Stimulated activated CD8-positive, alpha-beta memory T cell treated with anti-CD3 and anti-CD28 coated beads, Interleukin-15, amount 100 ng/mL, for 4 hours (primary cell): ENCODE results near the gene ERMARD.

Source experiments
- DNase-seq, 2 donors: peaks; one replicate each; pipeline ENCODE4 v3.0.0-alpha.2; 2020; ENCODE audit warnings: low read depth in 2 of 2

ERMARD gene

GRCh38 chr6:169802790-169803189 is 51.4 kb downstream of the ERMARD start:
- no peak for DNase-seq

DNA sequence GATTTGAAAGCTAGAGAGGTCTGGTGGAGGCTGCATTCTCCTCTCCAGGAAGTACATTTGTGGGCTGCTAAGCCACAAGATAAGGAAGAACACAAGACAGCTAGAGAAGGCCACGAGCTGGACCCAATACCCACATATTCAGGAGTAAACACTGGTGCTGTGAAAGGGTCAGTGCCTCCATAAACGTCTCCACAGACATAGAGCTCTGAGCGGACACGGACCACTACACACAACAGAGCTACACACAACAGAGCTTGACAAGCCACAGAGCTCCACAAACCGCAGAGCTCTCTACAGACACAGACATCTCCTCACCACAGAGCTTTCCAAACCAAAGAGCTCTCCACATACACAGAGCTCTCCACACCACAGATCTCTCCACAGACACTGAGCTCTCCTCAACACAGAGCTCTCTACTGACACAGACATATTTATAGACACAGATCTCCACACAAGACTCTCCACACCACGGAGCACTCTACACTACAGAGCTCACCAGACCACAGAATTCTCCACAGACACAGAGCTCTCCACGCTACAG is 51.9 kb downstream of the ERMARD start:
- no peak for DNase-seq

- no peak for DNase-seq
Measured at GRCh38 chr6:169803816-169804340, 52.5 kb downstream of the ERMARD start.

DNA sequence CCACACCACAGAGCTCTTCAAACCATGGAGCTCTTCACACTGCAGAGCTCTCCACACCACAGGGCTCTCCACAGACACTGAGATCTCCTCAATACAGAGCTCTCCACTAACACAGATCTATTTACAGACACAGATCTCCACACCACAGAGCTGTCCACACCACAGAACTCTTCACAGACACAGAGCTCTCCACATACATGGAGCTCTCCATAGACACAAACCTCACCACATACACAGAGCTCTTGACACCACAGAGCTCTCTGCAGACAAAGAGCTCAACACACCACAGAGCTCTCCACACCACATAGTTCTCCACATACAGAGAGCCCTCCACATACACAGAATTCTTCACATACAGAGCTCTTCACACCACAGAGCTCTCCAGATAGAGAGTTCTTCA is 53.0 kb downstream of the ERMARD start:
- DNase-seq, result no peak

DNA sequence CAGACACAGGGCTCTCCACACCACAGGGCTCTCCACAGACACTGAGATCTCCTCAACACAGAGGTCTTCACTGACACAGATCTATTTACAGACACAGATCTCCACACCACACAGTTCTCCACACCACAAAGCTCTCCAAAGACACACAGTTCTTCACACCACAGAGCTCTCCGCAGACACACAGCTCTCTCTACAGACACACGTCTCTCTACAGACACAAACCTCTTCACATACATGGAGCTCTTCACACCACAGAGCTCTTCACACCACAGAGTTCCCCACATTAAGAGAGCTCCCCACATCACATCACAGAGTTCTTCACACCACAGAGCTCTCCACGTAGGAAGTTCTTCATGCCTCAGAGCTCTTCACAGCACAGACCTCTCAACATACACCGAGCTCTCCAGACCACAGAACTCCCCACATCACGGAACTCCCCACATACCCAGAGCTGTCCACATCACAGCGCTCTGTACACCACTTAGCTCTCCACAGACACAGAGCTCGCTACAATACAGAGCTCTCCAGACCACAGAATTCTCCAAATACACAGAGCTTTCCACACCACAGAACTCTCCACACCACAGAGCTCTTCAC is 53.9 kb downstream of the ERMARD start:
- DNase-seq, result no peak

- DNase-seq, result no peak
Measured at GRCh38 chr6:169806701-169807100, 55.3 kb downstream of the ERMARD start.

- DNase-seq, result no peak
Measured at GRCh38 chr6:169807229-169807628, 55.8 kb downstream of the ERMARD start.

DNA sequence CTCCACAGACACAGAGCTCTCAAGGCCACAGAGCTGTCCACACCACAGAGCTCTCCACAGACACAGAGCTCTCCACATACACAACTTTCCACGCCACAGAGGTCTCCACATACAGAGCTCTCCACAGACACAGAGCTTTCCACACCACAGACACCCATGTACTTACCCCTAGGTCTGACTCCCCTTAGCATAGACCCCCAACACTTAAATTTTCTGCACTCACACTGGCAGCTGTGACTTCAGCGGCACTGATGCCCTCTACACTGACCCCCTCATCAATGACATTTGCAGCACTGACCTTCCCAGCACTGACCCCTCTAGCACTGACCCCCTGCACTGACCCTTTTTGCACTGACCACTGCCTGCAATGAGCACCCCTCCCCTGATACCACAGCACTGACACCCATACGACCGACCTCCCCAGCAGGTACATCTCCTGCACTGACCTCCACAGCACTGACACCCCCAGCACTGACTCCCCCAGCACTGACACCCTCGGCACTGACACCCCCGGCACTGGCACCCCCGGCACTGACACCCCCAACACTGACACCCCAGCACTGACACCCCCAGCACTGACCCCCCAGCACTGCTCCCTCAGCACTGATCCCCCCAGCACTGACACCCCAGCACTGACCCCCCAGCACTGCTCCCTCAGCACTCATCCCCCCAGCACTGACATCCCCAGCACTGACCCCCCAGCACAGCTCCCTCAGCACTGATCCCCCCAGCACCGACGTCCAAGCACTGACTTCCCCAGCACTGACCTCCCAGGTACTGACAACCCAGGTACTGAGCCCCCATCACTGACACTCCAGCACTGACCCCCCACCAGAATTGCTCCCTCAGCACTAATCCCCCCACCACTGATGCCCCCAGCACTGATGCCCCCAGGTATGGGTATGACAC is 56.5 kb downstream of the ERMARD start:
- DNase-seq, result no peak

DNA sequence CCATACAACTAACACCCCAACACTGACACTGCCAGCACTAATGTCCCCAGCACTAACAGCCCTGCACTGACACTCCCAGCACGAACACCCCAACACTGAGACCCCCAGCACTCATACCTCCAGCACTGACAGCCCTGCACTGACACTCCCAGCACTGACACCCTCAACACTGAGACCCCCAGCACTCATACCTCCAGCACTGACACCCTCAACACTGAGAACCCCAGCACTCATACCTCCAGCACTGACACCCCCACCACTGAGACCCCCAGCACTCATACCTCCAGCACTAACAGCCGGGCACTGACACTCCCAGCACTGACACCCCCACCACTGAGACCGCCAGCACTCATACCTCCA is 57.2 kb downstream of the ERMARD start:
- DNase-seq, result no peak

DNA sequence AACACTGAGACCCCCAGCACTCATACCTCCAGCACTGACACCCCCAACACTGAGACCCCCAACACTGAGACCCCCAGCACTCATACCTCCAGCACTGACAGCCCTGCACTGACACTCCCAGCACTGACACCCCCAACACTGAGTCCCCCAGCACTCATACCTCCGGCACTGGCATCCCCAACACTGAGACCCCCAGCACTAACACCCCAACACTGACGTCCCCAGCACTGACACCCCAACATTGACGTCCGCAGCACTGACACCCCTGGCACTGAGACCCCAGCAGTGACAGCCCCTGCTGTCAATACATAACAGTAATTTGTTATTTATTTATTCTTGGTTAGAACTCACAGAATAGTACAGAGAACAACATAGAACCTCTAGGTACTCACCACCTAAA is 58.0 kb downstream of the ERMARD start:
- DNase-seq, result no peak

GRCh38 chr6:169810066-169810989 is 58.9 kb downstream of the ERMARD start:
- no peak for DNase-seq

- DNase-seq, result no peak
Measured at GRCh38 chr6:169811072-169811471, 59.6 kb downstream of the ERMARD start.

DNA sequence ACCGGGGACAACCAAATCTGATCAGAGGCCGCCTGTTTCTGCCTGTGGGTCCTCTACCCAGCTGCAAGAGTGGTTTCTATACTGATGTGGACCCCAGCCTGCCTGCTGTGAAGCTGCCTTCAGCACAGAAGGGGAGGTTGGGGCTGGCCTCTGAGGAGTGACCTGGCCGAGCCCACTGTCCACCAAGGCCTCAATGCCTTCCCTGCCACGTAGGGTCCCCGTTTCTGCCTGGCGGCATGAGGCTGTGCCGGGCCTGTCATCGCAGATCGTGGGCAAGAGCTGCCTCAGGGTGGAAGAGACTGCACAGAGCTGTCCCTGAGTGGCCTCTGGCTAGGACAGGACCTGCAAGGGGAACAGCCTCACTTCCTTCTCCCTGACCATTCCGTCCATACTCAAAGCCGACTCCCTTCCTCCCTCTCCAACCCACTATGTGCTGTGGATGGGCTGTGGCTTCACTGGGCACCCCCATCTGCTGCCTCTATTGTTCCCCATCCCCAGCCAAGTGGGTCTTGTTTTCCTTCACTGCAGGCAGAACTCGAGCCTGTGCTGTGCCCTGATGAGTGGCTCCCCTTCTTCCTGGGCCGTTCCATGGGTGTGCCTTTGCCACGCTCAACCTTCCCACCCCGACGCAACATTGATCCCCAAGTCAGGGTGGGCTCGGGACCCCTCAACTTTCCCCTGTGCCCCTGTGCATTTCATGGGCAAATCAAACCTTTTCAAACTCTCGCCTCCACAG is 60.3 kb downstream of the ERMARD start:
- DNase-seq, result no peak

DNA sequence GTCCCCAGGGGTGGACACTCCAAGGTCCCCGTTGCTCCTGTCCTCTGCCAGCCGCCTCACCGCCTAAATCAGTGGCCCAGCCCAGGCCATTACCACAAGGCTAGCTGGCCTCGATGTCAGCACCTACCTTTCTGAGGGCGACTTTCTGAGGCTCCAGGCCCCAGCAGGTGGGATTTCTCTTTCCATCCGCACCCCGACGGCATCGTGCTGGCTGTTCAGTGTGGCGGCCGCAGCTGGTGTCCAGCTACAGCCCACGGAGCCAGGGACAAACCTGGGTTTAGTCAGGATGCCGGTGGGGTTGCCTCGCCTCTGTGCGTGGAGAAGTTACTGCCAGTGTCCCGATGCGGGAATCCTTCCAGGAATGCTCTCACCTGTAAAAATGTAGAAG is 60.8 kb downstream of the ERMARD start:
- no peak for DNase-seq

- no peak for DNase-seq
Measured at GRCh38 chr6:169813969-169814368, 62.5 kb downstream of the ERMARD start.

DNA sequence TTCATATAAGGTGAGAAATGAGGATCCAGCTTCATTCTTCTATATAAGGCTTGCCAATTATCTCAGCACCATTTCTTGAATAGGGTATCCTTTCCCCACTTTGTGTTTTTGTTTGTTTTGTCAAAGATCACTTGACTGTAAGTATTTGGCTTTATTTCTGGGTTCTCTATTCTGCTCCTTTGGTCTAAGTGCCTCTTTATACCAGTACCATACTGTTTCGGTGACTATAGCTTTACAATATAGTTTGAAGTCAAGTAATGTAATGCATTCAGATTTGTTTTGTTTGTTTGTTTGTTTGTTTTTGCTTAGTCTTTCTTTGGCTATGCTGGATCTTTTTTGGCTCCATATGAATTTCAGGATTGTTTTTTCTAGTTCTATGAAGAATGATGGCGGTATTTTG is 64.6 kb downstream of the ERMARD start:
- no peak for DNase-seq

DNA sequence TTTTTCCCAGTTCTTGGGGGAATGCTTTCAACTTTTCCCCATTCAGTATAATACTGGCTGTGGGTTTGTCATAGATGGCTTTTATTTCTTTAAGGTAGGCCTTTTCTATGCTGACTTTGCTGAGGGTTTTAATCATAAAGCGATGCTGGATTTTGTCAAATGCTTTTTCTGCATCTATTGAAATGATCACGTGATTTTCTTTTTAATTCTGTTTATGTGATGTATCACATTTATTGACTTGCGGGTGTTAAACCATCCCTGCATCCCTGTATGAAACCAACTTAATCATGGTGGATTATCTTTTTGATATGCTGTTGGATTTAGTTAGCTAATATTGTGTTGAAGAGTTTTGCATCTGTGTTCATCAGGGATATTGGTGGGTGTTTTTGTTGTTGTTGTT is 65.6 kb downstream of the ERMARD start:
- no peak for DNase-seq

GRCh38 chr6:169820358-169820757 is 68.9 kb downstream of the ERMARD start:
- DNase-seq, result no peak

GRCh38 chr6:169824021-169824420 is 72.6 kb downstream of the ERMARD start:
- DNase-seq, result no peak

GRCh38 chr6:169824848-169825557 is 73.6 kb downstream of the ERMARD start:
- DNase-seq, result no peak
